Measurements from ENCODE around the gene BBS2.

GRCh38 chr16:56554441-56554840 is 34.6 kb upstream of the BBS2 start:
- no peak for TF ChIP-seq CTCF (IDR thresholded peaks at IDR 0.05)
- TF ChIP-seq POLR2A (IDR thresholded peaks at IDR 0.05), result no peak
